Hepatocyte (in vitro differentiated cells): ENCODE measurements around the gene WRNIP1. TPM values are rescaled to one million over a fixed set of nuclear protein-coding genes. Genes with fewer than 3 reads are reported as not detected.

Experiments used
- DNase-seq: peaks from one replicate; pipeline ENCODE4 v3.0.0-alpha.2; 2016; ENCODE audit warnings: low spot score
- H2AFZ ChIP-seq: fragments of 200-600 bp; sonication (generic); 2 replicates; pipeline ENCODE4 v1.6.0; 2016; ENCODE audit warnings: antibody characterized with exemption, mild to moderate bottlenecking
- H3K27ac ChIP-seq: fragments of 200-600 bp; sonication (generic); 2 replicates; pipeline ENCODE4 v1.5.1; 2016; ENCODE audit warnings: mild to moderate bottlenecking
- H3K27me3 ChIP-seq: fragments of 200-600 bp; sonication (generic); 2 replicates; pipeline ENCODE4 v1.6.1; 2016
- H3K36me3 ChIP-seq: fragments of 200-600 bp; sonication (generic); replicated peaks from 2 replicates; pipeline ENCODE4 v1.5.1; 2016; ENCODE audit warnings: low read depth; ENCODE audit not compliant: insufficient read depth
- H3K4me1 ChIP-seq: fragments of 200-600 bp; sonication (generic); 2 replicates; pipeline ENCODE4 v1.5.1; 2016; ENCODE audit warnings: mild to moderate bottlenecking, moderate library complexity; ENCODE audit not compliant: insufficient read depth
- H3K4me2 ChIP-seq: fragments of 200-600 bp; sonication (generic); 2 replicates; pipeline ENCODE4 v1.6.0; 2016
- H3K4me3 ChIP-seq: fragments of 200-600 bp; sonication (generic); 2 replicates; pipeline ENCODE4 v1.5.1; 2016; ENCODE audit warnings: mild to moderate bottlenecking
- H3K79me2 ChIP-seq: fragments of 200-600 bp; sonication (generic); 2 replicates; pipeline ENCODE4 v1.6.0; 2017; ENCODE audit warnings: mild to moderate bottlenecking
- H3K9me2 ChIP-seq: fragments of 200-600 bp; sonication (generic); replicated peaks from 2 replicates; pipeline ENCODE4 v1.6.0; 2017; ENCODE audit warnings: mild to moderate bottlenecking; ENCODE audit not compliant: insufficient read depth
- H3K9me3 ChIP-seq: fragments of 200-600 bp; sonication (generic); 2 replicates; pipeline ENCODE4 v1.5.1; 2016; ENCODE audit warnings: low read depth, mild to moderate bottlenecking
- H4K20me1 ChIP-seq: fragments of 200-600 bp; sonication (generic); 2 replicates; pipeline ENCODE4 v1.6.0; 2016; ENCODE audit warnings: mild to moderate bottlenecking; ENCODE audit not compliant: insufficient read depth, poor library complexity, severe bottlenecking
- CTCF ChIP-seq: fragments of 200-600 bp; sonication (generic); IDR thresholded peaks from 2 replicates; pipeline ENCODE4 v1.5.1; 2016; ENCODE audit warnings: antibody characterized with exemption, mild to moderate bottlenecking; ENCODE audit not compliant: poor library complexity
- EZH2 ChIP-seq: fragments of 200-600 bp; sonication (generic); IDR thresholded peaks from 2 replicates; pipeline ENCODE4 v1.6.1; 2016; ENCODE audit warnings: antibody characterized with exemption, mild to moderate bottlenecking, borderline replicate concordance
- EZH2phosphoT487 ChIP-seq: fragments of 200-600 bp; sonication (generic); IDR thresholded peaks from one replicate; pipeline ENCODE4 v1.6.1; 2018; ENCODE audit warnings: antibody characterized with exemption, mild to moderate bottlenecking, low read depth, moderate library complexity; ENCODE audit not compliant: unreplicated experiment, severe bottlenecking
- WGBS: methylation state at CpG from one replicate; pipeline ENCODE4 v1.1.6; 2016; ENCODE audit warnings: low lambda C conversion rate; ENCODE audit errors: missing lambda C conversion rate; 5-methylcytosine and 5-hydroxymethylcytosine counted together
- polyA plus RNA-seq: library from polyadenylated mRNA; unstranded; fragments of >200 nt; fragmentation: Nextera tagmentation; extraction: Ambion mirVana; gene quantifications from 2 replicates; pipeline ENCODE4 v1.2.1, GENCODE V29; 2016
- total RNA-seq: library from RNA; depleted of rRNA; stranded (reverse); fragments of >200 nt; gene quantifications from 2 replicates; pipeline ENCODE4 v1.2.3, GENCODE V29; 2014

The WRNIP1 gene
- total and polyA plus RNA-seq, 2 experiments from 2014 or later: 47.6 to 54.6 TPM

- Histone ChIP-seq H3K27me3 (no peaks in the 10 kb centered on the region), H3K4me1 (peaks cover 4% of the 10 kb centered on the region), H3K9me3 (no peaks in the 10 kb centered on the region), H3K27ac (peak overlapping the region; percentile 64), H3K36me3 (no peaks in the 10 kb centered on the region), H3K4me2 (peak overlapping the region; percentile 47), H3K4me3 (no peak overlapping the region), H4K20me1 (no peaks in the 10 kb centered on the region), H3K79me2 (no peaks in the 10 kb centered on the region), H3K9me2 (no peaks in the 10 kb centered on the region), H2AFZ (peak overlapping the region; percentile 40)
- DNase-seq: no peak
- TF ChIP-seq CTCF (no peak), EZH2phosphoT487 (no peak), EZH2 (no peak)
- WGBS: 53% methylated on average over 8 of the region's 8 CpGs
These were observed 39.7 kb upstream of the WRNIP1 start for GRCh38 chr6:2725364-2725988.

GRCh38 chr6:2725999-2726567, 39.1 kb upstream of the WRNIP1 start:
- Histone ChIP-seq H3K4me3 (no peak overlapping the region), H3K79me2 (no peaks in the 10 kb centered on the region), H3K4me2 (peak overlapping the region; percentile 47), H3K9me3 (no peaks in the 10 kb centered on the region), H3K27ac (peak overlapping the region; percentile 64), H3K9me2 (no peaks in the 10 kb centered on the region), H2AFZ (peak overlapping the region; percentile 40), H3K4me1 (peaks cover 4% of the 10 kb centered on the region), H3K27me3 (no peaks in the 10 kb centered on the region), H3K36me3 (no peaks in the 10 kb centered on the region), H4K20me1 (no peaks in the 10 kb centered on the region)
- TF ChIP-seq CTCF (no peak), EZH2phosphoT487 (no peak), EZH2 (no peak)
- peak; percentile 27 for DNase-seq
- 20% methylated on average over 8 of the region's 8 CpGs for WGBS

- DNase-seq: no peak
- Histone ChIP-seq H2AFZ (no peak overlapping the region), H3K27ac (no peak overlapping the region), H3K9me2 (no peaks in the 10 kb centered on the region), H3K9me3 (no peaks in the 10 kb centered on the region), H3K36me3 (no peaks in the 10 kb centered on the region), H3K27me3 (no peaks in the 10 kb centered on the region), H4K20me1 (no peaks in the 10 kb centered on the region), H3K79me2 (no peaks in the 10 kb centered on the region), H3K4me1 (peaks cover 4% of the 10 kb centered on the region), H3K4me3 (no peak overlapping the region), H3K4me2 (no peak overlapping the region)
- WGBS: 91% methylated on average over 10 of the region's 10 CpGs
- no peak for TF ChIP-seq EZH2phosphoT487
These were observed 35.3 kb upstream of the WRNIP1 start for GRCh38 chr6:2729921-2730320.

GRCh38 chr6:2730353-2731107, 34.7 kb upstream of the WRNIP1 start:
- H3K4me3 ChIP-seq: no peak overlapping the region
- H3K79me2 ChIP-seq: no peaks in the 10 kb centered on the region
- H3K36me3 ChIP-seq: no peaks in the 10 kb centered on the region
- 73% methylated on average over 9 of the region's 9 CpGs for WGBS
- TF ChIP-seq CTCF: no peak
- TF ChIP-seq EZH2phosphoT487: no peak
- no peak for TF ChIP-seq EZH2
- DNase-seq: no peak
- H3K27me3 ChIP-seq: no peaks in the 10 kb centered on the region
- no peaks in the 10 kb centered on the region for H3K9me3 ChIP-seq
- no peaks in the 10 kb centered on the region for H3K4me1 ChIP-seq
- no peaks in the 10 kb centered on the region for H4K20me1 ChIP-seq
- H2AFZ ChIP-seq: no peak overlapping the region
- no peaks in the 10 kb centered on the region for H3K9me2 ChIP-seq
- H3K4me2 ChIP-seq: no peak overlapping the region
- no peak overlapping the region for H3K27ac ChIP-seq
